ENCODE results near the gene ADAM33. TPM values are rescaled to one million over a fixed set of nuclear protein-coding genes. Genes with fewer than 3 reads are reported as not detected.
A peak's percentile ranks its signal among the peaks of the same experiment; 100 is the strongest.

Gene ADAM33
- polyA plus RNA-seq, 1 donor = 15.5 TPM

- whole genome bisulfite sequencing (ENCODE audit: insufficient coverage, low lambda C conversion rate) = 100% methylated on average over 3 of the region's 8 CpGs
- Histone ChIP-seq H3K27ac (ENCODE audit: low read length) (no peak overlapping the region), H3K9me3 (ENCODE audit: control insufficient read depth, low read depth, low read length) (no peaks in the 10 kb centered on the region), H3K4me1 (ENCODE audit: control insufficient read depth, insufficient read depth, low read length) (no peaks in the 10 kb centered on the region), H3K36me3 (ENCODE audit: control insufficient read depth, insufficient read depth, low read length) (no peaks in the 10 kb centered on the region), H3K4me3 (ENCODE audit: low read length) (no peak overlapping the region), H3K27me3 (ENCODE audit: control insufficient read depth, insufficient read depth, low read length) (peaks cover 9% of the 10 kb centered on the region)
- no peak for DNase-seq
These were observed 41.5 kb upstream of the ADAM33 start for GRCh38 chr20:3723284-3723683.

GRCh38 chr20:3721912-3722311, 40.1 kb upstream of the ADAM33 start:
- Histone ChIP-seq H3K4me3 (ENCODE audit: low read length) (no peak overlapping the region), H3K9me3 (ENCODE audit: control insufficient read depth, low read depth, low read length) (no peaks in the 10 kb centered on the region), H3K4me1 (ENCODE audit: control insufficient read depth, insufficient read depth, low read length) (no peaks in the 10 kb centered on the region), H3K27ac (ENCODE audit: low read length) (no peak overlapping the region), H3K27me3 (ENCODE audit: control insufficient read depth, insufficient read depth, low read length) (no peaks in the 10 kb centered on the region), H3K36me3 (ENCODE audit: control insufficient read depth, insufficient read depth, low read length) (no peaks in the 10 kb centered on the region)
- 40% methylated on average over 1 of the region's 4 CpGs for WGBS (ENCODE audit: insufficient coverage, low lambda C conversion rate)
- DNase-seq = no peak

GRCh38 chr20:3720626-3721025, 38.8 kb upstream of the ADAM33 start:
- H3K4me3 ChIP-seq (ENCODE audit: low read length) = no peak overlapping the region
- no peak overlapping the region for H3K27ac ChIP-seq (ENCODE audit: low read length)
- H3K9me3 ChIP-seq (ENCODE audit: control insufficient read depth, low read depth, low read length) = no peaks in the 10 kb centered on the region
- H3K27me3 ChIP-seq (ENCODE audit: control insufficient read depth, insufficient read depth, low read length) = no peaks in the 10 kb centered on the region
- no peaks in the 10 kb centered on the region for H3K36me3 ChIP-seq (ENCODE audit: control insufficient read depth, insufficient read depth, low read length)
- no peak for DNase-seq
- no CpG with 5 or more reads among the region's 6 CpGs for WGBS (ENCODE audit: insufficient coverage, low lambda C conversion rate)
- H3K4me1 ChIP-seq (ENCODE audit: control insufficient read depth, insufficient read depth, low read length) = no peaks in the 10 kb centered on the region

GRCh38 chr20:3720068-3720467, 38.3 kb upstream of the ADAM33 start:
- H3K9me3 ChIP-seq (ENCODE audit: control insufficient read depth, low read depth, low read length) = no peaks in the 10 kb centered on the region
- H3K27ac ChIP-seq (ENCODE audit: low read length) = no peak overlapping the region
- WGBS (ENCODE audit: insufficient coverage, low lambda C conversion rate) = 100% methylated on average over 1 of the region's 2 CpGs
- H3K36me3 ChIP-seq (ENCODE audit: control insufficient read depth, insufficient read depth, low read length) = no peaks in the 10 kb centered on the region
- no peaks in the 10 kb centered on the region for H3K4me1 ChIP-seq (ENCODE audit: control insufficient read depth, insufficient read depth, low read length)
- no peak overlapping the region for H3K4me3 ChIP-seq (ENCODE audit: low read length)
- DNase-seq = no peak
- H3K27me3 ChIP-seq (ENCODE audit: control insufficient read depth, insufficient read depth, low read length) = no peaks in the 10 kb centered on the region

- Histone ChIP-seq H3K27me3 (ENCODE audit: control insufficient read depth, insufficient read depth, low read length) (no peaks in the 10 kb centered on the region), H3K27ac (ENCODE audit: low read length) (no peak overlapping the region), H3K9me3 (ENCODE audit: control insufficient read depth, low read depth, low read length) (no peaks in the 10 kb centered on the region), H3K4me3 (ENCODE audit: low read length) (no peak overlapping the region), H3K36me3 (ENCODE audit: control insufficient read depth, insufficient read depth, low read length) (no peaks in the 10 kb centered on the region), H3K4me1 (ENCODE audit: control insufficient read depth, insufficient read depth, low read length) (no peaks in the 10 kb centered on the region)
- no CpG with 5 or more reads among the region's 4 CpGs for WGBS (ENCODE audit: insufficient coverage, low lambda C conversion rate)
- DNase-seq = no peak
These were observed 37.2 kb upstream of the ADAM33 start for GRCh38 chr20:3719046-3719445.

GRCh38 chr20:3716195-3716834, 34.5 kb upstream of the ADAM33 start:
- Histone ChIP-seq H3K27me3 (ENCODE audit: control insufficient read depth, insufficient read depth, low read length) (no peaks in the 10 kb centered on the region), H3K9me3 (ENCODE audit: control insufficient read depth, low read depth, low read length) (no peaks in the 10 kb centered on the region), H3K4me3 (ENCODE audit: low read length) (no peak overlapping the region), H3K4me1 (ENCODE audit: control insufficient read depth, insufficient read depth, low read length) (no peaks in the 10 kb centered on the region), H3K27ac (ENCODE audit: low read length) (no peak overlapping the region), H3K36me3 (ENCODE audit: control insufficient read depth, insufficient read depth, low read length) (no peaks in the 10 kb centered on the region)
- DNase-seq = peak in 1 of 2 donors; percentile 33
- no CpG with 5 or more reads among the region's 4 CpGs for WGBS (ENCODE audit: insufficient coverage, low lambda C conversion rate)

GRCh38 chr20:3714092-3714491, 32.3 kb upstream of the ADAM33 start:
- Histone ChIP-seq H3K27me3 (ENCODE audit: control insufficient read depth, insufficient read depth, low read length) (peaks cover 2% of the 10 kb centered on the region), H3K4me1 (ENCODE audit: control insufficient read depth, insufficient read depth, low read length) (no peaks in the 10 kb centered on the region), H3K4me3 (ENCODE audit: low read length) (no peak overlapping the region), H3K27ac (ENCODE audit: low read length) (no peak overlapping the region), H3K9me3 (ENCODE audit: control insufficient read depth, low read depth, low read length) (no peaks in the 10 kb centered on the region), H3K36me3 (ENCODE audit: control insufficient read depth, insufficient read depth, low read length) (no peaks in the 10 kb centered on the region)
- no CpG with 5 or more reads among the region's 4 CpGs for WGBS (ENCODE audit: insufficient coverage, low lambda C conversion rate)
- no peak for DNase-seq

GRCh38 chr20:3712279-3712873, 30.6 kb upstream of the ADAM33 start, which contains the start of gene SIGLEC1:
TSS of gene SIGLEC1 (minus strand) at chr20:3712600. CDS start at chr20:3707128, 5,472 bp downstream.
- H3K4me1 ChIP-seq (ENCODE audit: control insufficient read depth, insufficient read depth, low read length) = no peaks in the 10 kb centered on the region
- H3K27ac ChIP-seq (ENCODE audit: low read length) = no peak within 1 kb of the TSS
- WGBS (ENCODE audit: insufficient coverage, low lambda C conversion rate) = no CpG with 5 or more reads among the region's 15 CpGs
- peaks cover 2% of the 10 kb centered on the region for H3K27me3 ChIP-seq (ENCODE audit: control insufficient read depth, insufficient read depth, low read length)
- no peak within 1 kb of the TSS for H3K4me3 ChIP-seq (ENCODE audit: low read length)
- no peaks in the 10 kb centered on the region for H3K36me3 ChIP-seq (ENCODE audit: control insufficient read depth, insufficient read depth, low read length)
- DNase-seq = no peak
- no peaks in the 10 kb centered on the region for H3K9me3 ChIP-seq (ENCODE audit: control insufficient read depth, low read depth, low read length)

- Histone ChIP-seq H3K36me3 (ENCODE audit: control insufficient read depth, insufficient read depth, low read length) (no peaks in the 10 kb centered on the region), H3K27me3 (ENCODE audit: control insufficient read depth, insufficient read depth, low read length) (peaks cover 2% of the 10 kb centered on the region), H3K4me3 (ENCODE audit: low read length) (no peak overlapping the region), H3K9me3 (ENCODE audit: control insufficient read depth, low read depth, low read length) (no peaks in the 10 kb centered on the region), H3K4me1 (ENCODE audit: control insufficient read depth, insufficient read depth, low read length) (no peaks in the 10 kb centered on the region), H3K27ac (ENCODE audit: low read length) (no peak overlapping the region)
- no peak for DNase-seq
- no CpG with 5 or more reads among the region's 4 CpGs for WGBS (ENCODE audit: insufficient coverage, low lambda C conversion rate)
These were observed 29.7 kb upstream of the ADAM33 start for GRCh38 chr20:3711484-3711941.

- H3K27me3 ChIP-seq (ENCODE audit: control insufficient read depth, insufficient read depth, low read length) = peaks cover 2% of the 10 kb centered on the region
- H3K4me1 ChIP-seq (ENCODE audit: control insufficient read depth, insufficient read depth, low read length) = no peaks in the 10 kb centered on the region
- DNase-seq = peak; percentile 36 to 46
- H3K36me3 ChIP-seq (ENCODE audit: control insufficient read depth, insufficient read depth, low read length) = no peaks in the 10 kb centered on the region
- H3K9me3 ChIP-seq (ENCODE audit: control insufficient read depth, low read depth, low read length) = no peaks in the 10 kb centered on the region
- WGBS (ENCODE audit: insufficient coverage, low lambda C conversion rate) = no CpG with 5 or more reads among the region's 18 CpGs
- no peak overlapping the region for H3K27ac ChIP-seq (ENCODE audit: low read length)
- no peak overlapping the region for H3K4me3 ChIP-seq (ENCODE audit: low read length)
These were observed 29.1 kb upstream of the ADAM33 start for GRCh38 chr20:3710703-3711483.
